ENCODE measurements around the gene ASIC3.

DNA sequence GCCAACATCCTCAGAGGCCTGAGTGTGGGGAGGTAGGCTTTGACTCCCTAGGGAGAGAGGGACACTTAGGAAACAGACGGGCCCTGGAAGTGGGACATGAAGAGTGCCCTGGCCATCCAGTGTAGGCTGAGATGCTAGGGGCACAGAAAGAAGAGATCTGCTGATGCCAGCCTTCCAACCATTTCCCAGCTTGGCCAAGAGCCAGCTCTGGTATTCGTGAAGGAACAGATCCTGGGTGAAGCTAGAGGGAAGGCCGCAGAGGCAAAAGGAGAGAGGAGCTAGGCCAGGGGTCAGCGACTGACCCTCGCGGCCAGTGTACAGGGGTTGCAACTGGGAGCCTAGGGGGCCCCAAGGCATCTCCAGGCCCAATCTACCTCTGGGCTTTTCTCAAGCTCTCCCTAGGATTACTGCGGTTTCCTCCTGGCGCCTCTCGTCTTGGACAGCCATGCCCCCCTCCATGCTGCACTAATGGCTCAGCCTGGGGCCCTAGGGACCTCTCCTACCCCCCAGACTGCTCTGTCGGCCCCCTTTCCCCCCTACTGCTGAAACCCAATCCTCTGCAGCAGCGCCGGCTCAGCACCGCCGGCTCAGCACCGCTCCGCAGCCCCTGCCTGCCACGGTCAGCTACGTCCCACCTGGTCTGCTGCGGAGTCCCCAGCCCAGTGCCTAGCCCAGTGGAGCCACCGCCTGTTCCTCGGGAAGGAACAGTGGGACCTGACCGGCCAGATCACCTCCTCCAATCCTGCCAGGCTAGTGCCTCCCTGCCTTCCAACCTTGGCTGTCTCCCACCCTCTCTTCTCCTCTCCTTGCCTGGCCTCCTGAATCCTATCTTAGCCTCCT lies at the start of gene ASIC3:
- no peak for TF ChIP-seq ZNF274 (IDR thresholded peaks at IDR 0.05; ENCODE audit: low read depth, low read length)
- no peak for TF ChIP-seq YY1 (IDR thresholded peaks at IDR 0.05; ENCODE audit: insufficient read depth, insufficient read length)
- no peak for TF ChIP-seq SUZ12 (IDR thresholded peaks at IDR 0.05; ENCODE audit: extremely low read depth, insufficient read depth, insufficient read length)

Data from NT2/D1 (cell line).